Common myeloid progenitor, CD34-positive (primary cell): ENCODE results near the gene GRM8.

ENCODE experiments used
- CTCF ChIA-PET: fragments of 350-600 bp; sonication (Branson Sonifier 250); formaldehyde crosslinking; loops from one replicate; lab custom pipeline; 2021; ENCODE audit warnings: antibody characterized with exemption; lab: Charles Lee
- POLR2A ChIA-PET: fragments of 350-600 bp; sonication (Branson Sonifier 250); formaldehyde crosslinking; loops from one replicate; lab custom pipeline; 2021; ENCODE audit warnings: antibody characterized with exemption; lab: Charles Lee
- DNase-seq, 3 donors: peaks; one replicate each; pipeline versions ENCODE4 v3.0.0 to v3.0.0-alpha.2; 2013
- H3K27ac ChIP-seq, 2 experiments: 1 replicate in 1 of 2; 2 replicates in 1 of 2; pipeline ENCODE4 v1.7.0; 2013; ENCODE audit warnings: inconsistent platforms in 2 of 2, low read length in 2 of 2, mild to moderate bottlenecking in 2 of 2, low read depth in 1 of 2, moderate library complexity in 1 of 2; ENCODE audit not compliant: severe bottlenecking in 2 of 2, insufficient read depth in 1 of 2, poor library complexity in 1 of 2
- H3K27me3 ChIP-seq, 5 experiments: replicated peaks in 2 of 5; 1 replicate in 3 of 5; 2 replicates in 2 of 5; pipeline versions ENCODE4 v1.6.1 to v1.7.0; 2013; ENCODE audit warnings: low read length in 4 of 5, mild to moderate bottlenecking in 2 of 5, moderate library complexity in 2 of 5, inconsistent platforms in 1 of 5; ENCODE audit not compliant: insufficient read depth in 5 of 5, control insufficient read depth in 4 of 5
- H3K36me3 ChIP-seq, 4 experiments: 1 replicate in 2 of 4; 2 replicates in 2 of 4; pipeline versions ENCODE4 v1.6.1 to v1.7.0; 2013; ENCODE audit warnings: low read length in 3 of 4, control low read depth in 1 of 4, mild to moderate bottlenecking in 1 of 4; ENCODE audit not compliant: control insufficient read depth in 4 of 4, insufficient read depth in 4 of 4
- H3K4me1 ChIP-seq, 4 experiments: 1 replicate in 3 of 4; 2 replicates in 1 of 4; pipeline versions ENCODE4 v1.6.1 to v1.7.1; 2013; ENCODE audit warnings: low read length in 3 of 4, mild to moderate bottlenecking in 3 of 4, control low read depth in 1 of 4, inconsistent platforms in 1 of 4, moderate library complexity in 1 of 4; ENCODE audit not compliant: control insufficient read depth in 4 of 4, insufficient read depth in 4 of 4; ENCODE audit errors: control extremely low read depth in 1 of 4
- H3K4me3 ChIP-seq, 7 experiments: 1 replicate in 4 of 7; 2 replicates in 3 of 7; pipeline versions ENCODE4 v1.5.1 to v1.7.0; 2013; ENCODE audit warnings: mild to moderate bottlenecking in 7 of 7, low read length in 6 of 7, moderate library complexity in 6 of 7, inconsistent platforms in 2 of 7, low read depth in 2 of 7, control low read depth in 1 of 7; ENCODE audit not compliant: insufficient read depth in 4 of 7, control insufficient read depth in 1 of 7; ENCODE audit errors: extremely low read depth in 1 of 7
- H3K9me3 ChIP-seq, 5 experiments: 1 replicate in 4 of 5; 2 replicates in 1 of 5; pipeline versions ENCODE4 v1.6.1 to v1.7.1; 2013; ENCODE audit warnings: low read length in 4 of 5, mild to moderate bottlenecking in 2 of 5, inconsistent platforms in 1 of 5, low read depth in 1 of 5, moderate library complexity in 1 of 5; ENCODE audit not compliant: control insufficient read depth in 4 of 5, insufficient read depth in 2 of 5; ENCODE audit errors: control extremely low read depth in 1 of 5
- WGBS: methylation state at CpG from one replicate; pipeline ENCODE4 v1.1.5; 2013; ENCODE audit not compliant: insufficient coverage; 5-methylcytosine and 5-hydroxymethylcytosine counted together

Gene GRM8

DNA sequence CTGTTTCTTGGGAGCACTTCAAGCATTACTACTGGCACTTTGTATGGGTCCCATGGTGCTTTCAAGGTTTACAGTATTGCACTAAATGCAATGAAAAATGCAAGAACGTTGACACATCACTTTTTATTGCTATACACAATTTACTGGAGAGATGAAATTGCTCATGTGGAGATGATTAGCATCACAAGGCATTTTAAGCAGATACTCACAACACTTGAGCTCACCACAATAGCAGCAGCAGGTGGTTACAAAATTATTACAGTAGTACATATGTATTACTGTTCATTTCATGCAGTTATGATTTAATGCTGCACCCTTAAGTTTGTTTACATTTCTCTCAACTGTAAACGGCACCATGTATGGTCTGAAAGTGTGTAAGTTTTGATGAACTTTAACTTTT, 537.7 kb downstream of the GRM8 start:
- DNase-seq: no peak
- no CpG with 5 or more reads among the region's 2 CpGs for WGBS
- no peaks in the 10 kb centered on the region for H3K4me1 ChIP-seq
- H3K27ac ChIP-seq: no peak overlapping the region
- POLR2A ChIA-PET: no interaction called here
- H3K27me3 ChIP-seq: peaks cover 0 to 2% (median 0%) of the 10 kb centered on the region in 5 experiments
- CTCF ChIA-PET: no interaction called here
- no peak overlapping the region for H3K4me3 ChIP-seq
- H3K36me3 ChIP-seq: no peaks in the 10 kb centered on the region
- H3K9me3 ChIP-seq: peaks cover 0 to 8% (median 0%) of the 10 kb centered on the region in 5 experiments

DNA sequence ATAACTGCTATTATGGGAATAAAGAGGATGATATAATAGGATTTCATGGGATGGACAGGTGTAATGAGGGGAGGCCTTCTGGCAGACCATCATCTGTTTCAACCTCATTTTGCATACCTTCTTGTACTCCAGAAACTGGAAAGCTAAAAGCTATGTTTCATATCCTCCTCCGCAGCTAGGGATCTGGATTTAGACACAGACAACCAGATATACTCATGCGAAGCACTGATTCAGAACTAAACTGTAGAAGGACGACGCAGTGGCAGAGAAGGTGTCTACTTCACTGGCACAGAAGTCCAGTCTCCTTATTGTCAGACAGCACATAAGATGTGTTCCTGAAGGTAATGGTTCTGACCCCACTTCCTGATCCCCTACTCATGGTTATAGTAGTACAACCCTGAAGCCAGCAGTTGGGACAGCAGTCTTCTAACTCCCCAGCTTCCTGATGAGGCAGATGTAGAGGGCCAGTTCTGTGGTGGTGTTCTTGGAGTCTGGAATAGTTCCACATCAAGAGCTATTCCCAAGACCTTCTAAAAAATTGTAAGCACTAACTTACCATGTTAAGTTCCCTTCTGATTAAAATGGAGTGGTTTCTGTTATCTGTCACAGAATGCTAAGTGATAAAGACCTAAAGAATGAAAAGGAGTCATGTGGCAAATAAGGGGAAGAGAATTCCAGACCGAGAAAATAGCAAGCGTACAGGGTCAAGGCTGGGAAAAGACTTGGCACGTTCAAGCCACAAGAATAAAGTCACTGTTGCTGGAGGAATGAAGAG, 550.3 kb downstream of the GRM8 start:
- Histone ChIP-seq H3K27me3 (no peaks in the 10 kb centered on the region), H3K27ac (no peak overlapping the region), H3K4me1 (peaks cover 0 to 33% (median 19%) of the 10 kb centered on the region in 4 experiments), H3K36me3 (no peaks in the 10 kb centered on the region), H3K9me3 (no peaks in the 10 kb centered on the region), H3K4me3 (no peak overlapping the region)
- DNase-seq: peak in 2 of 3 donors; percentile 3 to 9
- ChIA-PET POLR2A (no interaction called here), CTCF (no interaction called here)
- 90% methylated on average over 7 of the region's 7 CpGs for WGBS

DNA sequence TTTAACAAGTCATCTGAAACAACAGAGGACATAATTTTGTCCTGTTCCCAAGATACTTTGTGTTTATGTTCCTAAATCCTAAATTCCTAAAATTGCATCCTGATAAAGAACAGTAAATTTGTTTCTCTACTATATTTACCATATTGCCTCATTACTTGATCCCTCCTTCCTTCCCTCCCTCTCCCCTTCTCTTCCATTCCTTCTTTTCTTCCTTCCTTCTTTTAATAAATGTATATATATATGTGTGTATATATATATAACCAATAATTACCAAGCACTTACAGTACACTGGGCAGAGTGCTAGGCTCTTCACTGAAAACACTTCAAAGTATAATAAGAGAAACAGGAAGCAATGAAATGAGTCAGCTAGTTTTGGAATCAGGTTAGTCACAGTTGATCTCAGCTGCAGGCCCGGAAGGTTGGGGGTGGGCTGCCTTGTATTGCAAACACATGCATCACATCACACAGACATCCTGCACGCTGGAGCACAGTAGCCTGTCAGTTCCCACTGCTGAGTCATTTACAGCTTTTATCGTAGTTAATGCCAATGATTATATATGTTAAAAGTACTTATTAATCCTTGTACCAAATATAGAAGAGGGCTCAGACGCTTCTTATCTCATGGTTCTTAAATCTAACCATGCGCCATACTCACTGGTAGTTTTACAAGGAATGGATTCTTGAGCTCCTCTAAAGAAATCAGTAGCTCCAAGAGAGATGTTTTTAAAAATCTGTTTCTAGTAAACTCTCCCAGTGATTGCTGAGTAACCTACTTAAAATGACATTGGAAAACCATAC, 551.7 kb downstream of the GRM8 start:
- no peaks in the 10 kb centered on the region for H3K27me3 ChIP-seq
- WGBS: no CpG with 5 or more reads among the region's 5 CpGs
- H3K4me3 ChIP-seq: peak overlapping the region in 3 of 7 experiments; percentile 34 to 58 (median 36)
- DNase-seq: peak; percentile 96 to 100 (median 99)
- H3K4me1 ChIP-seq: peaks cover 0 to 35% (median 19%) of the 10 kb centered on the region in 4 experiments
- no peaks in the 10 kb centered on the region for H3K9me3 ChIP-seq
- ChIA-PET POLR2A (no interaction called here), CTCF (interaction anchor here (0.9 kb wide), 1 partner anchor 11 kb away, joined by 3 read pairs; no protein-coding TSS in a partner anchor)
- H3K36me3 ChIP-seq: no peaks in the 10 kb centered on the region
- H3K27ac ChIP-seq: peak overlapping the region in 1 of 2 experiments; percentile 84

DNA sequence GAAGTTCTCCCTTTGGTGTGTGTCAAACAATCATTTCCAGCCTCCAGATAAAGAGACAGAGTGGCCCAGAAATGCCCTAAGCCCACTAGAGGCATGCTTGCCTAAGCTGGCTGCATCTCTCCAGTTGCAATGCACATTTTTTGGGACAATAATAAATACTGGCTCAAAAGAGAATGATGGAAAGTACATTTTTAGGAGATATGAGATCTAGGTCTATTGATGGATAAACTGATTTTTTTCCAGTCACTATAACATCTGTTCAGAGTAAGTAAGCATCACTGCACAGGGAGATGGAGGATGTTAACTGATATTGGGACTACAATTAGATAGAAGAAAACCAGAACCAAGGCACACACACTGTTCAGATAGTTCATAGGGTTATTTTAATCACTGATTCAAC, 553.0 kb downstream of the GRM8 start:
- Histone ChIP-seq H3K36me3 (no peaks in the 10 kb centered on the region), H3K4me3 (no peak overlapping the region), H3K27me3 (no peaks in the 10 kb centered on the region), H3K4me1 (peaks cover 0 to 35% (median 19%) of the 10 kb centered on the region in 4 experiments), H3K27ac (no peak overlapping the region), H3K9me3 (no peaks in the 10 kb centered on the region)
- CTCF ChIA-PET: interaction anchor here (1.0 to 1.1 kb wide), 2 partner anchors 21 to 32 kb away, joined by 3 read pairs; no protein-coding TSS in a partner anchor
- DNase-seq: peak in 1 of 3 donors; percentile 19
- POLR2A ChIA-PET: no interaction called here

DNA sequence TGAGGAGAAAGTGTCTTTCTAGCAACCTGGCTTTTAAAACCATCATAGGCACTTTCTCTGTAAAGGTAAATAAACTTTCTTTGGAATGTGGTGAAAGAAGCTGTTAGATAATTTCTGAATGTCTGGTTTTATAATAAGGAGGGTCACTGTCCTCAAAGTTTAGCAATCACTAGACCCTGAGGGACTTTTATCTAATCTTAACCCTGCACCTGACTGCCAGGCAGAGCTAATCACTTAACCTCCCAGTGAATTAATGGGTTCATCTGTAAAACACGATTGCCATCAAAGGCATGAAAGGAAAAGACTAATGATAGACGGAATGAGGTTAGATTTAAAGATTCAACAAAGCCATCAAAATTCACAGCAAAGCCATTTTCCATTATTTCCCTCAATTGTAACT, 553.8 kb downstream of the GRM8 start:
- peak in 1 of 3 donors; percentile 30 for DNase-seq
- Histone ChIP-seq H3K4me1 (peaks cover 0 to 35% (median 19%) of the 10 kb centered on the region in 4 experiments), H3K27ac (no peak overlapping the region), H3K9me3 (no peaks in the 10 kb centered on the region), H3K4me3 (no peak overlapping the region), H3K27me3 (no peaks in the 10 kb centered on the region), H3K36me3 (no peaks in the 10 kb centered on the region)
- 100% methylated on average over 1 of the region's 2 CpGs for WGBS
- ChIA-PET CTCF (interaction anchor here (1.1 kb wide), 1 partner anchor 31 kb away, joined by 3 read pairs; no protein-coding TSS in a partner anchor), POLR2A (no interaction called here)

DNA sequence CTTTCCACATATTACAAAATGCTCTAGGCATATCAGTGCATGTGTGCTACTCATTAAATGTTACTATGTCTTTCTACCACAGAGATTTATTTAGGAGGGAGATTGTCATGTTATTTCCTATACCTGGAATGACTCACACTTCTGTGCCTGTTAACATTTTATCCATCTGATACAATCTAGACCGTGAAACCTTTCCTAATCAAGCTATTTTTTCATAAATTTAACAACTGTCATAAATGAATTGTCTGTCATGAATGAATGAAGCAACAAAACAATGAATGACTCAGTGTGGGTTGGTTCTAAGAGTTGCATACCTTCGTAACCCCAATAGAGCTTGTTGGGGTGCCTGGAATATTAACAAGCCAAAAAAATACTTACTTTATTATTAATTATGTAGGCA, 554.3 kb downstream of the GRM8 start:
- Histone ChIP-seq H3K27ac (no peak overlapping the region), H3K36me3 (no peaks in the 10 kb centered on the region), H3K27me3 (no peaks in the 10 kb centered on the region), H3K4me1 (peaks cover 0 to 35% (median 19%) of the 10 kb centered on the region in 4 experiments), H3K9me3 (no peaks in the 10 kb centered on the region), H3K4me3 (no peak overlapping the region)
- POLR2A ChIA-PET: no interaction called here
- CTCF ChIA-PET: interaction anchor here (1.1 kb wide), 1 partner anchor 31 kb away, joined by 3 read pairs; no protein-coding TSS in a partner anchor
- no CpG with 5 or more reads among the region's 2 CpGs for WGBS
- DNase-seq: peak in 2 of 3 donors; percentile 10 to 37
